Left ventricle myocardium inferior (tissue), 1 donor: ENCODE results near the gene TWF2. TPM values are rescaled to one million over a fixed set of nuclear protein-coding genes. Genes with fewer than 3 reads are reported as not detected.

Source experiments
- DNase-seq: peaks from one replicate; pipeline ENCODE4 v3.0.0-alpha.2; 2020
- H3K27ac ChIP-seq: fragments of 200-600 bp; replicated peaks from 2 replicates; pipeline ENCODE4 v1.8.0; 2021
- H3K27me3 ChIP-seq: fragments of 200-600 bp; 2 replicates; pipeline ENCODE4 v1.8.0; 2021; ENCODE audit warnings: low read depth
- H3K36me3 ChIP-seq: fragments of 200-600 bp; 2 replicates; pipeline ENCODE4 v1.8.0; 2021
- H3K4me1 ChIP-seq: fragments of 200-600 bp; 2 replicates; pipeline ENCODE4 v1.8.0; 2021
- H3K4me3 ChIP-seq: fragments of 200-600 bp; 2 replicates; pipeline ENCODE4 v1.8.0; 2021; ENCODE audit warnings: mild to moderate bottlenecking, moderate library complexity
- H3K9me3 ChIP-seq: fragments of 200-600 bp; replicated peaks from 2 replicates; pipeline ENCODE4 v1.8.0; 2021
- CTCF ChIP-seq: fragments of 200-600 bp; IDR thresholded peaks from 2 replicates; pipeline ENCODE4 v1.8.0; 2021; ENCODE audit warnings: antibody characterized with exemption, mild to moderate bottlenecking, borderline replicate concordance
- intact Hi-C: fragments of 100-400 bp; cut with micrococcal nuclease; formaldehyde crosslinking; loops from one replicate; pipeline ENCODE4 v1.11.0; 2022
- total RNA-seq: library from RNA; stranded (reverse); fragmentation: NEBNext Ultra II Directional; extraction: Animal tissue kit (Norgen Biotek cat#: 25700); gene quantifications from one replicate; pipeline ENCODE4 v1.2.1, GENCODE V29; 2021
- donor health status: DM: no; HTN: yes; CAD: no; lungs with severe emphysema.

The TWF2 gene
- total RNA-seq, 1 donor from 2014 or later = 115 TPM

- Histone ChIP-seq H3K36me3 (peaks cover 21% of the 10 kb centered on the region), H3K27me3 (no peaks in the 10 kb centered on the region), H3K27ac (peak overlapping the region; percentile 88), H3K9me3 (no peaks in the 10 kb centered on the region), H3K4me3 (peak overlapping the region; percentile 70), H3K4me1 (peaks cover 37% of the 10 kb centered on the region)
- intact Hi-C loops = no loop called here
- no peak for TF ChIP-seq CTCF
- no peak for DNase-seq
These were observed 7.3 kb upstream of the TWF2 start for GRCh38 chr3:52246264-52246620.

GRCh38 chr3:52245322-52246263 lies 6.6 kb upstream of the TWF2 start, which contains the start of gene PPM1M:
Gene PPM1M, plus strand, starts transcription at chr3:52245759. Its CDS starts 66 bp downstream, at chr3:52245825.
- Histone ChIP-seq H3K36me3 (peaks cover 15% of the 10 kb centered on the region), H3K9me3 (no peaks in the 10 kb centered on the region), H3K4me1 (peaks cover 43% of the 10 kb centered on the region), H3K27me3 (no peaks in the 10 kb centered on the region), H3K4me3 (peak within 1 kb of the TSS; percentile 70), H3K27ac (peak within 1 kb of the TSS; percentile 88)
- no peak for TF ChIP-seq CTCF
- intact Hi-C loops = no loop called here
- DNase-seq = peak; percentile 58

- DNase-seq = peak; percentile 33
- no peaks in the 10 kb centered on the region for H3K27me3 ChIP-seq
- H3K9me3 ChIP-seq = no peaks in the 10 kb centered on the region
- intact Hi-C loops = no loop called here
- peaks cover 6% of the 10 kb centered on the region for H3K36me3 ChIP-seq
- H3K4me3 ChIP-seq = no peak overlapping the region
- peaks cover 53% of the 10 kb centered on the region for H3K4me1 ChIP-seq
- H3K27ac ChIP-seq = peak overlapping the region; percentile 88
- TF ChIP-seq CTCF = no peak
These were observed 5.1 kb upstream of the TWF2 start for GRCh38 chr3:52243791-52244628.

- Histone ChIP-seq H3K27ac (no peak overlapping the region), H3K4me3 (no peak overlapping the region), H3K27me3 (no peaks in the 10 kb centered on the region), H3K4me1 (peaks cover 62% of the 10 kb centered on the region), H3K36me3 (no peaks in the 10 kb centered on the region), H3K9me3 (no peaks in the 10 kb centered on the region)
- no peak for TF ChIP-seq CTCF
- no peak for DNase-seq
- intact Hi-C loops = no loop called here
These were observed 3.1 kb upstream of the TWF2 start for GRCh38 chr3:52242039-52242438.

GRCh38 chr3:52240886-52241370 lies 2.0 kb upstream of the TWF2 start:
- no peaks in the 10 kb centered on the region for H3K9me3 ChIP-seq
- no peak overlapping the region for H3K4me3 ChIP-seq
- intact Hi-C loops = no loop called here
- TF ChIP-seq CTCF = no peak
- H3K36me3 ChIP-seq = no peaks in the 10 kb centered on the region
- H3K4me1 ChIP-seq = peaks cover 62% of the 10 kb centered on the region
- DNase-seq = no peak
- peak overlapping the region; percentile 94 for H3K27ac ChIP-seq
- no peaks in the 10 kb centered on the region for H3K27me3 ChIP-seq
